Stimulated activated CD8-positive, alpha-beta memory T cell treated with anti-CD3 and anti-CD28 coated beads, Interleukin-2, amount 100 ng/mL, for 1 hour (primary cell): Measurements from ENCODE around the gene REEP5.
A peak's percentile ranks its signal among the peaks of the same experiment; 100 is the strongest.
"Not testable (repeated sequence)": the region's sequence is repeated elsewhere in the genome, so short reads cannot be mapped to it uniquely, and the experiment has no call there.

Source experiments
- DNase-seq, 2 donors: peaks; one replicate each; pipeline ENCODE4 v3.0.0-alpha.2; 2020; ENCODE audit warnings: low read depth in 2 of 2

Gene REEP5

DNA sequence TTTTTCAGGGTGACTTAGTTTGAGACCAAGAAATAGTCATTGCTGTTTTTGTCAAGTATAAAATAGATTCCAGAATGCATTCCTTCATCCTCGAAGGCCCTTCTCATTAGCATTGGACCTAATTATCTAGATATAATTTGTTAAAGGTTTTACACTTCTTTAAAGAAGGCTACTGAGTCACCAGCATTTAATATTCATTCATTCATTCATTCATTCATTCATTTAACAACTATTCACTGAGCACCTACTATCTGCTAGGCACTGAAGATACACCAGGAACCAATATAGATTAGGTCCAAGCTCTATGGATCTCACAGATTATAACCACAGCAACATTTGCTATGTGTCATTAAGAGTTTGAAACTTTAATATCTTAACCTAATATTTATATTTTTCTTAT lies 11.1 kb upstream of the REEP5 start:
- no peak for DNase-seq

- DNase-seq = no peak
Observed at GRCh38 chr5:112931473-112931872, 9.4 kb upstream of the REEP5 start.

- DNase-seq = no peak
Observed at GRCh38 chr5:112930082-112930344, 8.0 kb upstream of the REEP5 start.

GRCh38 chr5:112929336-112930081 lies 7.5 kb upstream of the REEP5 start:
- DNase-seq = no peak

DNA sequence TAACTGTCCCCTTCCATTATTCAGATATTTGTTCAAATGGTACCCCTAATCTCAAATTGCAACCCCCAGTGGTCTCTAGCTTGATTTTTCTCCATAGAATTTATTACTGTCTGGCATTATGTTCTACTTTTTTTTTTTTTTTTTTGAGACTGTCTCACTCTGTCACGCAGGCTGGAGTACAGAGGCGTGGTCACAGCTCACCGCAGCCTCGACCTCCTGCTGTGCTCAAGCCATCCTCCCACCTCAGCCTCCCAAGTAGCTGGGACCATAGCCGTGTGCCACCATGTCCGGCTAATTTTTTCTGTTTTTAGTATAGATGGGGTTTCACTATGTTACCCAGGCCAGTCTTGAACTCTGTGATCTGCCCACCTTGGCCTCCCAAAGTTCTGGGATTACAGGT lies 2.0 kb upstream of the REEP5 start:
- no peak for DNase-seq

DNA sequence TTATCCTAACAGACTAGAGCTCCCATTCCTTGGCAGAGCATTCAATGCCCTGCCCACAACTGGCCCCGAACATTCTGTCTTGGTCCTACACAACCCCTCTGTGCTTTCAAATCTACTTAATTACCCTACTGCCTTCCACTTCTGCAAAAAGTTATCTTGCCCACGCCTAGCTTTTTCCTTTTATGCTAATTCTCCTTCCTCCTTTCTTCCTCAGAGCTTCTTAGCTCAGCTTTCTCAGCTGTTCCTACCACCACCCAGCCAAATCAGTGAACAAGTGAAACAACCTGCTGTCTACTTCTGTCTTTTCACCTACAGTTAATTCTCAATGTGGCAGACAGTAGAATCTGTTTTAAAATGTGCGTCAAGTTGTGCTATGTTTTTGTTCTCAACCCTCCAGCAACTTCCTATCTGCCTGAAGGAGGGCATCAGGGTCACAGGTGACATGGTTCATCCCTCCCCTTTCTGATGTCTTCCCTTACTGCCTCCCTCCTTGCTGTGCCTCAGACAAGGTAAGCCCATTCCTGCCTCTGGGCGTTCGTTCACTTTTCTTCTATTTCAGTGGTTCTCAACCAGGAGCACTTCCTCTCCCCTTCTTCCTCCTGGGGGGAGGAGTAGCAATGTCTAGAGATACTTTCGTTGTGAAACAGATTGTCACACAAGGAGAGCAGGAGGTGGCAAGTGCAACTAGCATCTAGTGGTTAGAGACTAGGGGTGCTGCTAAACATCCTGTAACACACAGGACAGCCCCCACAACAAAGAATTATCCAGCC lies 1.3 kb upstream of the REEP5 start:
- peak in 1 of 2 donors; percentile 6 for DNase-seq

DNA sequence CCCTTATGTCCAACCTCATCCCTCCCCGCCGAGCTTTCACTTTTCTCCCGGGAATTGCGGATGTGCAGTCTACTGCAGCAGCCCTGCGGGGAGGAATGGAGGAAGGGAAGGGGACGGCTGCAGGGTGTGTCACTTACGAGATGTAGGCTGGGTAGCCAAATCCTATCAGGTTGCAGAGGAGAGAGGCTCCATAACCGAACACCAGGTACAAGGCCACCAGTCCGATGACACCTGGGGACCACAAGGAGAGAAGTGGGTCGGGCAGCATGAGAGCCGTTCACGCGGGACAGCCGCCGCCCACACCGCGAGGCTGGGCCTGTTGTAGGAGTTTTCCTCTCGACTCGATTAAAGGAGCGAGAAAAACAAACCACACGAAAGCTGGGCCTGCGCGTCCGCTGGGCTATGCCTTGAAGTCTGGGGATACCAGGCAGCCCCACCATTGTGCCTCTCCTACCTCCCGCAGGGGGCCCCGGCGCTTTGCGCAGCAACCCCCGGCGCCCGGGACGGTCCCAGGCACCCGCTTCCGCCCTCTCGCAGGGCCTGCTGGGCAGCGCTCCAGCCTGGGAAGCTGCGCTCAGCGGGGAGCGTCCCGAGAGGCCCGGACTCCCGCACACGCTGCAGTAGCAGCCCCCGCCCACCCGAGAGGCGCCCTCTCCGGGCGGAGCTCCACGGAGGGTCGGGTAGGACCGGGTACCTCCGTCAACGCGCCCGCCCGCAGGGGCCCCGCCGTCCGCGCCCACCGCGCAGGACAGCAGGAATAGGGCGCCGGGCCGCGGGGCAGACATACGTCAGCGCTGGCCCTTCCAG lies 798 bp downstream of the REEP5 start:
- DNase-seq = peak; percentile 26 to 35

- DNase-seq = no peak
Observed at GRCh38 chr5:112919972-112920371, 2.1 kb downstream of the REEP5 start.

GRCh38 chr5:112918679-112919078 lies 3.3 kb downstream of the REEP5 start:
- no peak for DNase-seq

GRCh38 chr5:112918136-112918535 lies 3.9 kb downstream of the REEP5 start:
- no peak for DNase-seq

DNA sequence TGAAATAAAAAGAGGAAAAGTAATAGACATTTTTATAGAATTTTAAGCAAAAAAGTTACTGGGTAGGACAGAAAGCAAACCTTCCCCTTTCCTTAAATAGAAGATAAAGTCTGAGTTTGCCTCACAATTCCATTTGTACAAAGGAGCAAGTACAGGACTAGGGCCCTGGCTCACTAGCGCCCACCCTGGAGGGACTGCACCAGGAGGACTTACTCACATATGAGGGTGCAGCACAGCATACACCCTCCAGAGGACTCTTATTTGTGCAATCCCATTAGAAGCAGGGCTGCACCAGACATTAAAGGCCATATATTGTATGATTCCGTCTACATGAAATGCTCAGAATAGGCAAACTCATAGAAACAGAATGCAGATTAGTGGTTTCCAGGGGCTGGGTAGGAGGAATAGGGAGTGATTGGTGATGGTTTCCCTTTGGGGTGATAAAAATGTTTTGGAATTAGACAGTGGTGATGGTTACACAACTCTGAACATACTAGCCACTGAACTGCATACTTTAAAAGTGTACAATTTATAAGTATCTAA lies 4.5 kb downstream of the REEP5 start:
- no peak for DNase-seq

DNA sequence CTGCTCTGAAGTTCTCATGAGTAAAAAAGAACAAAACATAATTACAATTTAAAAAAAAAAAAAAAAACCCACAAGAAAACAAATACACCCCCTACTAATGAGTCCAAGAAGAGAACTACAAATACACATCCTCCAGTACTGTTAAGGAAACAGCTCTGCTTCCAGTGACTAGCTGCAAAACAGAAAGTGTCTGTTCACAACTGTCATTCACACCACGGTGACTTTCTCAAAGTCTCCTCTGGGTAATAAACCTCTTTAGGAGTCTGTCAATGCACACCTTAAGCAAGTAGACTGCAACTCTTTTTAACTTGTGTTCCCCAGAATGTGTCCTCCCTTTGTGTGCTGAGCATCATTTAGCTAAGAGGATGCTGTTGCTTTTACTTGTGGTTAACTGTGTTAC lies 6.2 kb downstream of the REEP5 start:
- DNase-seq = no peak

DNA sequence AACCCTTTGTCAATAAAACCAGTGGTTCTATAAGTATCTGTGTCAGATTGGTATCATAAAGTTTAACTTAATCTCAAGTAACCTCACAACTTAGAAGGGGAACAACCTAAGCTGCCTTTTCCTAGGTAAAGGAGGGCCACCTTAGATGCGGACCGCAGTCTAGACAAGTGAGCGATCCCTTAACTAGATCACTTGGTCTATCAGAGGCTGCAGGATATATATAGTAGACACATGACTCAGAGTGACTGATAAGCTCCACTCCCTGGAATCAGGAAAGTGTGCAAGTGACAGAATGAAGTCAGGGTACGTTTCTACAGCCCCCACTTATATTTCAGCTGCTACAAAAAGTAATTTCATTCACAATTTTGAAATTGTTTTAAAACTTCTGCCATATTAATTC lies 7.4 kb downstream of the REEP5 start:
- no peak for DNase-seq

- DNase-seq = no peak
Observed at GRCh38 chr5:112910529-112910928, 11.5 kb downstream of the REEP5 start.

- DNase-seq = no peak
Observed at GRCh38 chr5:112908854-112909253, 13.2 kb downstream of the REEP5 start.

DNA sequence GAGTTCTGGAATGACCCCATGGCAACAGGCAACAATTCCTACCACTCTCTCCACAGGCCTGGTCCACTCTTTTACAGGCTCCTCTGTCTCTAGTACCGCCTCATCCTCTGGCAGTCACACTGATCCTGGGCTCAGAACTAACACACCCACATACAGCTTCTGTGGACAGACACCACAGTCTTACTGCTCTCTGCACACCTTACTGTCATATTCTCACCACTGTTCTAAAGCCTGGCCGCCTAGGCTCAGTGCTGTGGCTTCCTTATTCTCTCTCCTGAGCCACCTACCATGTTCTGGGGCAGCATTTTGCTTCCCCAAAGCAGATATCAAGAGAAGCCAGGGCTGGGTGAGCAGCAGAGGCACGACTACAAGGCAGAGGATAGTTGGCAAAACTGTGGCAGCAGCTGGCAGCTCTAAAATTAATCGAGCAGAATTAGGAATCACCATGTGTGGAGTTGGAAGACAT lies 14.8 kb downstream of the REEP5 start:
- no peak for DNase-seq

- no peak for DNase-seq
Observed at GRCh38 chr5:112906637-112907036, 15.4 kb downstream of the REEP5 start.

DNA sequence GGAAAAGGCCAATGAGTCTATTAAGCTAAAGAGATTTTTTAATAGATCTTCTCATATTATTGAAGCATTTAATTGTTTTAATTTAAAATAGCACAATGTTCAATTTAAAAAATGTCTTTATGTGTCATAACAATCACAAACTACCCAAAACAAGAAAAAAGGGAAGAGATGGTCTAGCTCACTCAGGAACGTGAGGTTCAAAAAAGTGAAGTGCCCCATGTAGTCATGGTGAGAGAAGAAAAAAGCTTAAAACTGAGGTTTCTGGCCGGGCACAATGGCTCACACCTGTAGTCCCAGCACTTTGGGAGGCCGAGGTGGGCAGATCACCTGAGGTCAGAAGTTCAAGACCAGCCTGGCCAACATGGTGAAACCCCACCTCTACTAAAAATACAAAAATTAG lies 17.0 kb downstream of the REEP5 start:
- not testable (repeated sequence) for DNase-seq

DNA sequence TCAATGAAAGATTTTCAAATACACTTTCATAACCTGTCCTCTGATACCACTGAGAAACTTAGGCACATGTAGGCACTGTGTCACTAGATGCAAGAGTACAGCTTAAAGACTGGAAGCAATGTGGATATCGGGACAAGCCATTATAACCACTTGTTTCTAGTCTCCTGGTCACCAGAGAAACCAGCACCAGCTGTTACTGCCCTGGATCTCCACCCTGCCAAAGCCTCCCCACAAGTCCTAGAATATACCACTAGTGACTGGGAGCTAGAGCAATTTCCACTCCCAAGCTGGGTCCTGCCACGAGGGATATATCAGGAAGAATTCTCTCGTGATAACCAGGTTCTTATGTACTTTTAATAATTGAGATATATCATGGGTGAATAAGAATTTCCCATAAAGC lies 19.5 kb downstream of the REEP5 start:
- DNase-seq = no peak

DNA sequence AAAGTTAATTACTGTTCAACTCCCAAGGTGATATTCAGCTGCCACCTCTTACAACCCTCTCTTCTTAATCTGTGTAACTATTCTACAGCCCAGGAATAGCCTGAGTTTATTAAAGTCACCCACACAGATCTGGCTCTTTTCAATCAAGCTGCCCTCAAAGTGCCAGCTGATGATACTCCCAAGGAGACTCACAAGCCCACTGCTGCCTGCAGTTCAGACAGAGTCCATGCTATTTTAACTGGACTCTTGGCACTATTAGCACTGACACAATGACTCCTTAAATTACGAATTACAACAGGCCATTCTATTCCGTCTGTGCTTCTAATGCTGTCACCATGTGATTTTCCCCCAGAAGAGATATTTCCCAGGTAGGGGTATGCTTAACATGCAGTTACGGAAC lies 26.3 kb downstream of the REEP5 start:
- no peak for DNase-seq

- no peak for DNase-seq
Observed at GRCh38 chr5:112892776-112893175, 29.3 kb downstream of the REEP5 start.

DNA sequence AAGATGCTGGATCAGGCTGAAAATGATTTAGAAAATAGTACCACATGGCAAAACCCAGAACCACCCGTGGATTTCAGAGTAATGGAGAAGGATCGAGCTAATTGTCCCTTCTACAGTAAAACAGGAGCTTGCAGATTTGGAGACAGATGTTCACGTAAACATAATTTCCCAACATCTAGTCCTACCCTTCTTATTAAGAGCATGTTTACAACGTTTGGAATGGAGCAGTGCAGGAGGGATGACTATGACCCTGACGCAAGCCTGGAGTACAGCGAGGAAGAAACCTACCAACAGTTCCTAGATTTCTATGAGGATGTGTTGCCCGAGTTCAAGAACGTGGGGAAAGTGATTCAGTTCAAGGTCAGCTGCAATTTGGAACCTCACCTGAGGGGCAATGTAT lies 30.0 kb downstream of the REEP5 start:
- DNase-seq = not testable (repeated sequence)
